ENCODE data around the gene KCNA10. TPM values are rescaled to one million over a fixed set of nuclear protein-coding genes. Genes with fewer than 3 reads are reported as not detected.

Gene KCNA10
- total RNA-seq, 1 donor from 2014 or later = not detected

DNA sequence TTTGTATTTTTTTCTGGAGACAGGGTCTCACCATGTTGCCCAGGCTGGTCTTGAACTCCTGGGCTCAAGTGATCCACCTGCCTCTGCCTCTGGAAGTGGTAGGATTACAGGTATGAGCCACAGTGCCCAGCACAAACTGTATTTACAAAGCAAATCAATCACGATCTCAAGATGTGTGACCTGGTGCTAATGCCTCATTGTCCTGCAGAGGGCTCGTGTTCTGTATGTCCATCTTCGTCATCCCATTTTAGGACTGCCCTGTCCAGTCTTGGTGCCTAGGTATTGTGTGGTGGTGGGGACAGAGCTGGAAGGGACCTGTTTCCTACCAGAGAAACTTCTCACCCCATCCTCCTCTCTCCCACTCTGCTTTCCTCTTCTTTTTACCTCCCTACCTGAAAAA, 47.8 kb downstream of the KCNA10 start:
- Histone ChIP-seq H3K36me3 (ENCODE audit: insufficient read depth, low read length) (no peaks in the 10 kb centered on the region), H3K27ac (ENCODE audit: low read depth, low read length) (no peak overlapping the region), H3K9ac (ENCODE audit: low read length) (no peak overlapping the region), H3K79me2 (ENCODE audit: insufficient read depth, low read length) (no peaks in the 10 kb centered on the region), H3K4me1 (ENCODE audit: insufficient read depth, low read length) (no peaks in the 10 kb centered on the region), H3K27me3 (ENCODE audit: insufficient read depth, low read length) (peaks cover 6% of the 10 kb centered on the region), H2AFZ (ENCODE audit: low read depth, low read length) (no peak overlapping the region), H3K9me3 (ENCODE audit: insufficient read depth, low read depth, low read length) (no peaks in the 10 kb centered on the region), H3K4me2 (ENCODE audit: low read length) (no peak overlapping the region), H4K20me1 (ENCODE audit: insufficient read depth, low read length) (no peaks in the 10 kb centered on the region), H3K4me3 (ENCODE audit: insufficient read depth, low read depth, low read length) (no peak overlapping the region)
- Mint-ChIP-seq H3K9me3 (ENCODE audit: unreplicated experiment) (no peaks in the 10 kb centered on the region), H3K27me3 (ENCODE audit: low read depth, unreplicated experiment) (peaks cover 20% of the 10 kb centered on the region), H3K4me3 (ENCODE audit: unreplicated experiment) (no peak overlapping the region), H3K27ac (ENCODE audit: unreplicated experiment) (no peak overlapping the region), H3K4me1 (ENCODE audit: low read depth, unreplicated experiment) (peaks cover 2% of the 10 kb centered on the region), H3K36me3 (ENCODE audit: low read depth, unreplicated experiment) (peaks cover 2% of the 10 kb centered on the region)
- TF ChIP-seq, protein P1, sequence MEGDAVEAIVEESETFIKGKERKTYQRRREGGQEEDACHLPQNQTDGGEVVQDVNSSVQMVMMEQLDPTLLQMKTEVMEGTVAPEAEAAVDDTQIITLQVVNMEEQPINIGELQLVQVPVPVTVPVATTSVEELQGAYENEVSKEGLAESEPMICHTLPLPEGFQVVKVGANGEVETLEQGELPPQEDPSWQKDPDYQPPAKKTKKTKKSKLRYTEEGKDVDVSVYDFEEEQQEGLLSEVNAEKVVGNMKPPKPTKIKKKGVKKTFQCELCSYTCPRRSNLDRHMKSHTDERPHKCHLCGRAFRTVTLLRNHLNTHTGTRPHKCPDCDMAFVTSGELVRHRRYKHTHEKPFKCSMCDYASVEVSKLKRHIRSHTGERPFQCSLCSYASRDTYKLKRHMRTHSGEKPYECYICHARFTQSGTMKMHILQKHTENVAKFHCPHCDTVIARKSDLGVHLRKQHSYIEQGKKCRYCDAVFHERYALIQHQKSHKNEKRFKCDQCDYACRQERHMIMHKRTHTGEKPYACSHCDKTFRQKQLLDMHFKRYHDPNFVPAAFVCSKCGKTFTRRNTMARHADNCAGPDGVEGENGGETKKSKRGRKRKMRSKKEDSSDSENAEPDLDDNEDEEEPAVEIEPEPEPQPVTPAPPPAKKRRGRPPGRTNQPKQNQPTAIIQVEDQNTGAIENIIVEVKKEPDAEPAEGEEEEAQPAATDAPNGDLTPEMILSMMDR (IDR thresholded peaks at IDR 0.05; ENCODE audit: insufficient read depth, low read depth, low read length) = no peak
- no peak for TF ChIP-seq EZH2 (IDR thresholded peaks at IDR 0.05; ENCODE audit: insufficient read depth, low read length)
- FAIRE-seq (no peak), DNase-seq (ENCODE audit: low read depth) (no peak)

Other genes with a start within 250 kb of the KCNA10 start
- 20.4 and 21.1 TPM in 2 replicates for gene RBM15, start 179.8 kb downstream of the KCNA10 start, total RNA-seq
- gene SLC16A4, start 128.1 kb downstream of the KCNA10 start, total RNA-seq = 14.1 and 14.8 TPM in 2 replicates
- 113 and 126 TPM in 2 replicates for gene LAMTOR5, start 111.5 kb downstream of the KCNA10 start, total RNA-seq
- not detected in 2 replicates for gene PROK1, start 68.0 kb downstream of the KCNA10 start, total RNA-seq
- 0.57 and 1.0 TPM in 2 replicates for gene KCNA2, start 87.2 kb upstream of the KCNA10 start, total RNA-seq
- gene KCNA3, start 155.8 kb upstream of the KCNA10 start, total RNA-seq = 0.09 TPM in 1 of 2 replicates, not detected in the other

All from astrocyte (in vitro differentiated cells and primary cell).